DMS153 (cell line): ENCODE results near the gene KIF26B.
A peak's percentile ranks its signal among the peaks of the same experiment; 100 is the strongest.

ENCODE experiments used
- DNase-seq: peaks from one replicate; lab custom pipeline; 2025; lab: John Stamatoyannopoulos, UW

The KIF26B gene

DNA sequence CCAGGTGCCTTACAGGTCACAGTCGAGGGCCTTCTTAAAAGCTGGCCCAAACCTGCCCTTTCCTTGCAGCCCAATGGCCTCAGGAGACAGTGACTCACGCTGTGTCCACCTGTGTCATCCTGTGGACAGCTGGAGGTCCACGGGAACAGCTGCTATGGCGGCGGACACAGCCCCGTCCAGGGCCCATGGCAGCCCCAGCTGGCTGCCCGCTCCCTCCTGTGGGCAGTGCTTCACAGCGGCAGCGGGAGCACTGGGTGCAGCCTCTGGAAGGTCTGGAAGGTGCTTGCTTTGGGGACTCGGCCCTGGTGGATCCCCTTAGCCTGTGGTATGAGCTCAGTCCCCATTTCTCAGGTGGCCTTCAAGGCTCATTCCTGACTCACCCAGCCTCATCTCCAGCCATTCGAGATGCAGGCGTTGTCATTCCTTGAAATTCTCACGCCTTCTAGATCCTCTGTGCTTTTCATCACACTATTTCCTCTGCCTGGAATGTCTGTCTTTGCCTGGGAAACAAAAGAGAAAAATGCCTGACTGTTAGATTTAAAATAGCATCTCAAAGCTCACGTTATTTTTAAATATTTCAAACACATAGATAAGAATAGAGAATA, 86.8 kb downstream of the KIF26B start:
- no peak for DNase-seq

DNA sequence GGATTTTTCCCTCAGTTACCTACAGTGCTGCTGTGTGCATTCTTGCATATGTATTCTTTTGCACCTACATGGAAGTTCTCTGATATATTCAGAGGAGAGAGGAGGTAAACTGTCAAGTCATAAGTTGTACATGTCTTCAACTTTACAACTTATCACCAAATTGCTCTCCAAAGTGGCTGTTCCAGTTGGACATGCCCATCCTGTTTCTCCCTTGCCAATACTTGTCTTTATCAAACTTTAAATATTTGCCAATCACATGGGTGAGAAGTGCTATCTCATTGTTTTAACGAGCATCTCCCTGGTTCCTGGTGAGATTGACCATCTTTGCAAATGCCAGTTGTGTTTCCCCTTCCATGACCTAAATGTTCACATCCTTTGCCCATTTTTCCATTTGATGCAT, 88.2 kb downstream of the KIF26B start:
- DNase-seq = no peak

DNA sequence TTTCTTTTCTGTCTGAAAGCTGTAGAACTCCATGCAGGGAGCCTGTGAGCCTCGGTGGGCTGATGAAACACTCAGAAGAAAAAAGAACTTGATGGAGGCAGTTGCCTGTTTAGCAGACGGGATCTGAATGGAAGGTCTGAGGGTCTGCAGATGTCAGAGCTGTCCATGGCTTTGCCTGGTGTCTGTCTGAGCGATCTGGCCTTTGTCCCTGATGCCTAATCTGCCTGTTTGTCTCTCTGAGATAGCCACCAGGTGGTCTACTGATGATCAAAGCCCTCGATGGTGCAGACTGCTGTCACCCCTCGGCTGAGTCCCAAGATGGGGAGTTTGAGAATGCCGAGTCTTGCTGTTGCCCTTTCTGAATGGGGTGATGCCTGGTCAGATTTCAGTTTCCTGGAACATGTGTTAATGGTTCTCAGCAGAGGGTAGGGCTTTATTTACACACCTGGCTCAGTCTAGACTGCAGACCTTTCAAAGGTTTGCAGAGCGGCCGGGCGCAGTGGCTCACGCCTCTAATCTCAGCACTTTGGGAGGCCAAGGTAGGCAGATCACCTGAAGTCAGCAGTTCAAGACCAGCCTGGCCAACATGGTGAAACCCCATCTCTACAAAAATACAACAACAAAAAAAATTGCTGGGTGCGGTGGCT, 90.4 kb downstream of the KIF26B start:
- DNase-seq = peak; percentile 96

DNA sequence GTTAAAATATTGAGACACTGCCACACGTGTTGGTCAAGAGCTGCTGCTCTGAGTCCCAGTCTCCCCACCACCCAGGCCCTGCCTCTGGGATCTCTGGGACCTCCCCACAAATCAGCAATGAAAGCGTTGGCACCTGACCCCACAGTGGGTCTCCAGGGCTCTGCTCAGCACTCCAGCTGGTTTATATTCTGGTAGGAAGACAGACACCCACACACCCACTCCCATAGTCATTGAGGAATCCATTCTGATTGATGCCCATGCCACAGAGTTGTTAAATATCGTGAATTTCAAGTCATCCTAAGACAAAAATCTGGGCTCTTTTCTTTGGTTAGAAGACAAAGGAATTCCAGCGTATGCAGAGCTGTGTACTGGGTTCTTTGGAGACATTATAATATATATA, 91.6 kb downstream of the KIF26B start:
- DNase-seq = no peak

DNA sequence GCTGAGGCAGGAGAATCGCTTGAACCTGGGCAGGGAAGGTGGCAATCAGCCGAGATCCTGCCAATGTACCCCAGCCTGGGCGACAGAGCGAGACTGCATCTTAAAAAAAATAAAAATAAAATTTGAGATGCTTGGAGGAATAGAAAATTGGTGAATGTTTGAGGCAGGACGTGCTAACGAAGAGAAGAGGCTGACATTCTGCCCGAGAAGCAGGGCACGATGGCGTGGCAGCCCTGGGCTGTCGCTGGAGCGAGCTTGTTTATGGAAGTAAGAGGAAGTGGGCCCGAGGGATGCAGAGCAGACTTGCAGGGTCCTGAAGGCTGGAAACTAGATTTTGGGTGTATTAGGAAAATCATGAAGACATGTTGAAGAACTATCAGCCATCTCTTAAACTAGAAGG, 92.6 kb downstream of the KIF26B start:
- DNase-seq = no peak

DNA sequence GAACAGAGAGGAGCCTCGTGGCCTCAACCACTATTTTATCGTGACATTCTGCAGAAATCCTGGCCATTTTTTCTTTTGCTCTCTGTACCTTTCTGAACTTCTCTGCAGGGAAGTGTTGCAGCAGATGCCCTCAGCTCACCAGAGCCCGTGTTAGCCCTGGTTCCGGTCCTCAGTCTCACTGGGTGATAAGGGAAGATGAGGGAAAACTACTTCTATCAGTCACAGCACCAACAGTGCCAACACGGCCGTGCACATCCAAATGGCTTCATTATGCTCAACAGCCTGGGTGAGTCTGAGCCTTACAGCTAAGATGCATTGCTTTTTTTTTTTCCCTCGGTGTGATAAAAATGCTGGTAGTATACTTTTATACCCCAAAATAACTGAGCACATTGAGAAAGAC, 93.0 kb downstream of the KIF26B start:
- DNase-seq = no peak

DNA sequence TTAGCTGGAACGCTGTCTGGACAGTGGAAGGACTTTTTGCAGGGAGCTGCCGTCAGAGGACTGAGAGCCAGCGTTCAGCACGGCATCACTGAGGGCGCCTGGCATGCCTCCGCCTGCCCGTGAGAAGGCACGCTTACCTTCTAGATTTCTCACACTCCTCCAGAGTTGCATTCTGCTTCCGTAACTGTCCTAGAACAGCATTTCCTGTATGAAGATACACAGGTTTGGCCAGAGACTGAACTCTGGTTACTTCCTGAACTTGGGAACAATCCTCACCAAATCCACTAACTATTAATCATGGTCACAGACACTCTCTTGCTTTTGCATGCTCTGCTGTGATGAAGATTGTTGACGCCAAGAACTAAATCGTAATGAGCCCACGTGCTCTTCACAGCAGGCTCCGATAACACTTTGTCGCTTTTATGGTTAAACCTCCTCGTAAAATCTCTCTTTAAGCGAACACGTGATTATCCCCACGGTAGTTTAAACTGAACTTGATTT, 93.5 kb downstream of the KIF26B start:
- DNase-seq = peak; percentile 49

DNA sequence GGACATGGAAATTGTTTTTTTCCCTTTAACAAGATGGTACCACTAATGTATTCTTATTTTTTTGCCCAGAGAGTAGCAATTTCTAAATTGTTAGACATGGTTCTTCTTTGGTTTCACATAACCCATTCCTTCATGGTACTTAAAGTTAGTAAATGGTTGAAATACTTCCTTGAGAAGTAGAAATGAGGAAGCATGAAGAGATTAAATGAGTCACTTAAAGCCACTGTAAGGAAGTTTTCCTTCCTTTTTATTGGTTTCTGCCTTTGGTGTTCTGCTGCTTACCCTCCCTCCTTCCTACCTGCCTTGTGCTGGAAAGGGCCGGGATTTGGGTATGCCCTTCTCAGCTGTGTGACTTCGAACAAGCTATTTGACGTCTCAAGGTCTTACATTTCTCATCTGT, 101.0 kb downstream of the KIF26B start:
- no peak for DNase-seq

DNA sequence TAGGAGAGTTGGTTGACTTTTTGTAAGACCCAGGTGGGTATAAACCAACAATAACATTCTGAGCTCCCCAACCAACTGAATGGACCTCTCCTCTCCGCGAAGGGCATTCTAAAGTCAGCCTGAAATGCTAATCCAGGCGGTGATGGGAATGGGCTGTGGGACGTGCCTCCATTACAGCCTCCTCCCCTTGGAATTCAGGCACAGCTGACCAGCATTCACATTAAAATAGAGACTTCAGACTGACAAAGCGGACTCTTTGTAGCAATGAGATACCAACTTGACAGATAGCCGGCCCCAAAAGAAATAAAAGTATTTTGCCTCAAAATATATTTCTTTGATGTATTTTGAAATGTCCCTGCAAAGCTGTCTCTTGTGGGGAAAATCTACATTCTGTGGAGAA, 101.7 kb downstream of the KIF26B start:
- no peak for DNase-seq

DNA sequence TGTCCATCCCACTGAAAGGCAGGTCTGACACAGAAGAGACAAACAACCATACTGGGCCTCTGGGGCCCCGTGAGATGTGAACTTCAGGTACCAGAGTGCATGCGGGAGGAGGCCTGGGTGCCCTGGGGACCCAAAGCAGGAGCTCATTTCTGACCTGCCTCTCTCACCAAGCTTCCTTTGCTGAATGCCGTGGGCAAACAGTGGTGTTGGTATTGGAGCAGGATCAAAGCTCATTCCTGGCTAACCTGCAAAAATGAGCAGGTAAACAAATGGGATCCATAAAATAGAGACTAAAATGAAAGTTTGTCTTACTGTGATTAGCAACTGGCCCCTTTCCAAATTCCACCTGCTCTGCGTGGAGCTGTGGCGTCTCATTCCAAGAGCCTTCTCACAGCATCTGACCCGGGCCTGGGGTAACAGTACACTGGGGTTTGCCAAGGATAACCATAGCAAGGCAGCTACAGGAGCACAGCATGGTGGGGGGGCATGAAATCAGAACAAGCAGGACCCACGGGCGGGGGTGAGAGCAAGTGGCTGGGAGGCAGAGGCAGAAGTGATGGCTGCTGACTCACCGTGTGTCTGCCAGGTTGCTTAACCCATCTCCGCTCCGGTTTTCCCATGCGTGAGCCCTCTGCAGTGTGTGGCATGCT, 103.6 kb downstream of the KIF26B start:
- DNase-seq = peak; percentile 55

DNA sequence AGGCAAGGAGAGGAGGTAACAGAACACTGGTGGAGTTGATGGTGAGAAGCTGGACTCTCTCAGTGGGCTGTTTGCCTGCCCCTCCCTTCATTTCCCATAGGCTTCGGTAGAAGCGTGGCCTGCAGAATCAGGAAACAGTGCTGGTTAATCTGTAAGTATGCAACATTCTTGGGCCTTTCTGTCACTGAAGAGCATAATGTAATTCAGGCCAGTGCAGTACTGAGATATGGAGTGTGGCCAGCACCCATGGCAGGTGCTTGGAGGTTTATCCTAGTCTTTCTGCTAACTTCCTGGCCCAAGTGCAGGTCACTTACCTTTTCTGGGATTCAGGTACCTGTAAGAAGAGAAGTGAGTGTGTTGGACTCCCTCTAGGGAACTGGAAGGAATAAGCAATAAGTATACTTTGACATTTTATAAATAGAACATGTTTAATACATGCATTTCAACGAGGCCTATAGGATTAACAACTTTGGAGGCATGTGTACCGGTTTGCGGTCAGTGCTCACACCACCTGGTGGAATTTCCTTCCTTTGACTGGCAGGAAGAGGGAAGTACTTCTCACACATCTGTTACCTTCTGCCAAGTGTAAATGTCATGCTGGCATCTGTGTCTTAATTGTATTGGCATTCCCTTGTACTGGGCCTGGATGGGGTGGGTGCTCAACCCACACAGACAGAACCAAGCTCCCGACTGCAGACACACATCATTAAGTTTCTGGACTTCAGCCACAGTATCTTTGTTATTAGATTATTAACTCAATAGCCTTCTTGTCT, 105.5 kb downstream of the KIF26B start:
- no peak for DNase-seq

DNA sequence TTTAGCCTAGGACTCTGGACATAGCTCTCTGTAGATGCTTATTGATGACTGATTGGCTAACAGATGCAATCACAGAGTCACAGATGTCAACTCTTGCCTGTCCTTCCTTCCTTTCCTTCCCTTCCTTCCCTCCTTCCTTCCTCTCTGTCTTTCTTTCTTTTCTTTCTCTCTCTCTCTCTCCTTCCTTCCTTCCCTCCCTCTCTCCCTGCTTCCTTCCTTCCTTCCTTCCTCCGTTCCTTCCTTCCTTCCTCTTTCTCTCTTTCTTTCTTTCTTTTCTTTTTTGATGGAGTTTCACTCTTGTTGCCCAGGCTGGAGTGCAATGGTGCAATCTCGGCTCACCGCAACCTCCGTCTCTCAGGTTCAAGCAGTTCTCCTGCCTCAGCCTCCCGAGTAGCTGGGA, 106.1 kb downstream of the KIF26B start:
- no peak for DNase-seq

DNA sequence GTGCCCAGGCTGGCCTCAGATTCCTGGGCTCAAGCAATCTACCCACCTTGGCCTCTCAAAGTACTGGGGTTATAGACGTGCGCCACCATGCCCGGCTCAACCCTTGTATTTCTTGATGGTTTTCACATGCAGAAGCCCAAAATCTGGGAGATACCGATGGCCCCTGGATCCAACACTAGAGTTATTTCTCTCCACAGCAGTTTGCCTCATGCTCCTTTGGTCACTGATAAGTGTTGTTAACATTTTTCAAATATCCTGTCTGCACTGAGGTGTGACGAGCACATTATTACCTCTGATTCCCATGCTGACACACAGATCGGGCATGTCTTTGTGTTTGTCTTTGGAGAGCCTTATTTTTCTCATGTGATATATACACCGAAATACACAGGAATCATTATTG, 107.0 kb downstream of the KIF26B start:
- DNase-seq = no peak

DNA sequence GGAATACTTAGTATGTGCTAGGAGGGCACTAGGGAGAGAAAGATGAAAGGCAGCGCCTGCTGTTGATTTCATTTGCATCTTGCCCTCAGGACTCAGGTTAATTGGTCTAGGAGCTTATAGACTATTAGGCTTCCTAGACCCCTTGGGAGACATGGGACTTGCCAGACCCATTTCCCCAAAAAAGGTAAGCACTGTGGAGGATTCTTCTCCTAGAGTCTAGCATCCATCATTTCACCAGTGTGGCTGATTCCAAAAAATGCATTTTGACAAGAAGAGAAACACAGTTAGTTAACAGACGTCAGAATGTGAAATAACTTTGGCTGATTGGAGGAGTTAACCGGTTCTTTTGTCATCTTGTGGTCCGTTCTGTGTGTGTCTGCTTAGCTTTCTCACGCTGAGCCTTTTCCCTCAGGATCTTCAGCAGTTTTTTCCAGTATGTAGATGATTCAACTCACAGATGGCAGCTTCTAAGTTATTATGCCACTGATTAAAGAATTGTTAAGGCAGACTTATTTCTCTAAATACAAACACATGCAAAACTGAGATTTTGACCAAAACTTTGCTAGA, 108.8 kb downstream of the KIF26B start:
- no peak for DNase-seq

DNA sequence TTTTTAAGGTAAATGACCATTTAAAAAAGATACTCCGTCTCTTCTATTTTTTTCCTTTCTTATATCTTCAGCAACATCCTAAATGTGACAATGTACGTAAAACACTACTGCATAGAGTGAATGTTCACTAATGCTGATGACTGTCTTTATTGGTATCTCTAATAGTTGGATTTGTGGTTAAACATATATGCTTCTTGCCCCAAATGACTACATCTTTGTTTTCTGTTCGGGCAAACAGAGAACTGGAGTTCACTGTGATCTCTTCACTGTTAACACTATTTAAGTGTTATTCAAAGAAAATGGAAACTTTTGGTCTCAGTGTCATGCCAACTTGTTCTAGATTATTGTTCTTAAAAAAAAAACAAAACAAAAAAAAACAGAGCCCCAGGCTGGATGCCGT, 109.4 kb downstream of the KIF26B start:
- DNase-seq = no peak

DNA sequence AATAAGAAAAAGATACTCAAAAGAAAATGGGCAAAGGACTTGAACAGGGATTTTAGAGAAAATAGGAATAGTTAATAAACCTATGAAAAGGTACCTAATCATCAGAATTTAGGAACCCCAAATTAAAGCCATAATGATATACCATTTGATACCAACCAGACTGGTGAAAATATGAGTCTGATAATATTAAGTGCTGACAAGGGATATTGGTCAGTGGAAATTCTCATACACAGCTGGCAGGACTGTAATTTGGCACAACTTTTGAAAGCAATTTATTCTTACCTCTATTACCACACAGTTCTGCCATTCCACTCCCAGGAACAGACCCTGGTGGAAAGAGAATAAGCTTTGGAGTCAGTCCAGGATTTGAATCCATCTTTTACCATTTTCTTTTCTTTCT, 111.3 kb downstream of the KIF26B start:
- DNase-seq = no peak

DNA sequence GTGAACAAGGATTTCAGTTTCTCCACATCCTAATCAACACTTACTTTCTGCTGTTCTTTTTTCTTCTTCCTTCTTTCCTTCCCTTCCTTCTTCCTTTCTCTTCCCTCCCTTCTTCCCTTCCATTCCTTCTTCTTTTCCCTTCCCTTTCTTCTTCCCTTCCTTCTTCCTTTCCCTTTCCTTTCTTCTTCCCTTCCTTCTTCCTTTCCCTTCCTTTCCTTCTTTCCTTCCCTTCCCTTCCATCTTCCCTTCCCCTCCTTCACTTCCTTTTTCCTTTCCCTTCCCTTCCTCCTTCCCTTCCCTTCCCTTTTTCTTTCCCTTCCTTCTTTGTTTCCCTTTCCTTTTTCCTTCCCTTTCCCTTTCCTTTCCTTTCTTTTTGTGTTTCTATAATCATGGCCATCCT, 115.3 kb downstream of the KIF26B start:
- no peak for DNase-seq

DNA sequence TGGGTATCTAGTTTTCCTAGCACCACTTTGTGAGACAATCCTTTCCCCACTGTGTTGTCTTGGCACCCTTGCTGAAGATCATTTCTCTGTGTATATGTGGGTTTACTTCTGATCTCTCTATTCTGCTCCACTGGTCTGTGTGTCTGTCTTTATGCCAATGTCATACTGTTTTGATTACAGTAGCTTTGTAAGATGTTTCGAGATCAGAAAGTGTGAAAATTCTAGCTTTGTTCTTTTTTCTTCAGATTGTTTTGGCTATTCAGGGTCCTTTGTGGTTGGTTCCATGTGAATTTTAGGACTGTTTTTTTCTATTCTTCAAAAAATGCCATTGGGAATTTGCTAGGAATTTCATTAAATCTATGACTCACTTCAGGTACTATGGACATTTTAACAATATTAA, 116.2 kb downstream of the KIF26B start:
- DNase-seq = no peak

DNA sequence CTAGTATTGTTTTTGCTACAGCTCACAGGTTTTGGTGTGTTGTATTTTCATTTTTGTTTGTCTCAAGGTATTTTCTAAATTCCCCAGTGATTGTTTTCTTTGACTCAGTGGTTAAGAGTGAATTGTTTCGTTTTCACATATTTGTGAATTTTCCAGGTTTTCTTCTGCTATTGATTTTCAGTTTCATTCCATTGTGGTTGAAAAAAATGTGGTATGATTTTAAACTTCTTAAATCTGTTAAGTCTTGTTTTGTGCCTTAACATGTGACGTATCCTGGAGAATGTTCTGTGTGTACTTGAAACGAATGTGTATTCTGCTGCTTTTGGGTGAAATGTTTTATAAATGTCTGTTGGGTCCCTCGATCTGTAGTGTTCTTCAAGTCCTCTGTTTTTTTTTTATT, 117.9 kb downstream of the KIF26B start:
- DNase-seq = no peak

DNA sequence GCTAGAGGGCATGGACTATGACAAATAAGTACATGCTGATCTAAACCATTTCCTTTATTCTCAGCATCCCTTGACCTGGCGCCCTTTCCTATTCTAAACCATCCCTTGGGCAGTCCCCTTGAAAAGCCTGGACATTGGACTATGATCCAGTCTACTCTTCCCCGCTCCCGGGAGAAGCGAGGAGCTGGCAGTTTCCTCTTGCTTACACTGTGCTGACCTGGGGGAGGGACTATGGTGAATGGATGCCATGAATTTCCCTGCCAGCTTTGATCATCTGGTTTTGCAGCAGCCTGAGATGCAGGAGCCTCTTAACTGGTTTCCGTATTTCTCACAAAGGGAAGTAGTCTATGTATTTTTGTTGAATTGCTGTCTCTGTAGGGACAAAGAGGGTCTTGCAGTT, 121.7 kb downstream of the KIF26B start:
- DNase-seq = no peak

DNA sequence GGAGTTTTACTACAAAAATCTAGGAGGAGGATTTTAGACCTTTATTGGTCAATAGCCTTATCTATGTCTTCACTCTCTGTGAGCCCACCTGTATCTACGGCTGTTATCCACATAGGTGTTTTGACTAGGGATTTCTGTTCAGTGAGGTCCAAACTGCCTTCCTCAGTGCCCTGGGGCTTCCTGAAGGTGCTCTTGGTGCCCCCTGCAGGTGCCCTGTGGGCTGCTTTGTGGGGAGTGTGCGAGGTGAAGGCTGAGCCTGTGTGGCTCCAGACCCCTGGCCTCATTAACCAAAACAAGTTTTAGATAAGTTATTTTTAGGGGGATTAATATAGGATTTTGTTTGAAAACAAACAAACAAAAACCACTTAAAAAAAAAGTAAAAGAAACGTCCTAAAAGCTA, 122.5 kb downstream of the KIF26B start:
- peak; percentile 34 for DNase-seq

DNA sequence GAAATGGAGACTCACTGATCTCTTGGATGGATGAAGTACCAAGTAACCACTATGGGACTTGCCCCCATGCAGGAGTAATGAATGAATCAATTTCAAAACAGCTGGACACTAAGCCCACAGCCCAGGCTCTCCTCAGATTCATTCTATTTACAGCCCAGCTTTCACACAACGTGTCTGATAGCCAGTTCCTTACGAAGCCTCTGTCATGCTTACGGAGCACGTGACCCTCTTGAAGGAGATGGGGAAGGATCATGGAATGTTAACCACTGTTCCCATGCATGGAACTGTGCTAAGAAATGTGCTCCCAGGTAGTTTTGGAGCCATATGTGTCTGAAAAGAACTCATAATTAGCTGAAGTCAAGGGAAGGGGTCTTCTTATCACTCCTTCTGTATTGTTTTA, 124.1 kb downstream of the KIF26B start:
- no peak for DNase-seq

DNA sequence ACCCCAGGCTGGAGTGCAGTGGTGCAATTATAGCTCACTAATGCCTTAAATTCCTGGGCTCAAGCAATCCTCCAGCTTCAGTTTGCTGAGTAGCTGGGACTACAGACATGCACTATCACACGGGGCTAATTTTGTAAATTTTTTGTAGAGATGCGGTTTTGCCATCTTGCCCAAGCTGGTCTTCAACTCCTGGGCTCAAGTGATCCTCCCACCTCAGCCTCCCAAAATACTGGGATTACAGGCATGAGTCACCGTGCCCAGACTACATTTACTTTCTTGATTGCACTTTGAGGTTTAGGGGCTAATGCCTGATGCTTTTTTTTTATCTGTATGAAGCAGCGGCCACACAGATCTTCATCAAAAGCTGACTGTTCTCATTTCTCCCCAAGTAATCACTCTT, 124.6 kb downstream of the KIF26B start:
- no peak for DNase-seq
